GM20000 (cell line): ENCODE results near the gene EAPP.

ENCODE experiments used
- DNase-seq: peaks from one replicate; pipeline ENCODE4 v3.0.0; 2012; ENCODE audit warnings: low spot score
- CTCF ChIP-seq: IDR thresholded peaks from 2 replicates; pipeline ENCODE4 v1.5.1; 2012; ENCODE audit warnings: mild to moderate bottlenecking, control low read depth; ENCODE audit errors: extremely low read depth, missing control alignments

EAPP gene, protein sequence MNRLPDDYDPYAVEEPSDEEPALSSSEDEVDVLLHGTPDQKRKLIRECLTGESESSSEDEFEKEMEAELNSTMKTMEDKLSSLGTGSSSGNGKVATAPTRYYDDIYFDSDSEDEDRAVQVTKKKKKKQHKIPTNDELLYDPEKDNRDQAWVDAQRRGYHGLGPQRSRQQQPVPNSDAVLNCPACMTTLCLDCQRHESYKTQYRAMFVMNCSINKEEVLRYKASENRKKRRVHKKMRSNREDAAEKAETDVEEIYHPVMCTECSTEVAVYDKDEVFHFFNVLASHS

GRCh38 chr14:34539407-34540180 is at the start of gene EAPP:
Gene EAPP, minus strand, starts transcription at chr14:34539701. Its CDS starts 73 bp downstream, at chr14:34539628.
- no peak for TF ChIP-seq CTCF

DNA sequence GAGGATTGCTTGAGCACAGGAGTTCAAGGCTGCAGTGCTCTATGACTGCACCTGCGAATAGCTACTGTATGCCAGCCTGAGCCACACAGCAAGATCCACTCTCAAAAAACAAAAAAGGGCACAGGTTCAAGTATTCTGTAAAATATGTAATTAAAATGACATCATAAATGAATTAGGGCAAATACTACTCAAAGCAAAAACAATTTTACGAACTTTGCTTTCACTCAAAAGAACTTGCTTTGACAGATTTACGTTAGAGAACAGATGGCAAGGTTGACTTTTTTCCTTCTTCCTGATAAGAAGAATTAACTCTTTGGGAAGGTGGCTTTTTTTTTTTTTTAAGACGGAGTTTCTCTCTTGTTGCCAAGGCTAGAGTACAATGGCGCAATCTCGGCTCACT is 44.0 kb upstream of the EAPP start:
- no peak for DNase-seq
- no peak for TF ChIP-seq CTCF

More at GRCh38 chr14:34539407-34540180, at the start of gene EAPP:
- DNase-seq = peak; percentile 94

- DNase-seq = no peak
- no peak for TF ChIP-seq CTCF
These were observed 42.7 kb upstream of the EAPP start for GRCh38 chr14:34582117-34582680.

GRCh38 chr14:34580381-34580780 is 40.9 kb upstream of the EAPP start:
- TF ChIP-seq CTCF = no peak
- no peak for DNase-seq

DNA sequence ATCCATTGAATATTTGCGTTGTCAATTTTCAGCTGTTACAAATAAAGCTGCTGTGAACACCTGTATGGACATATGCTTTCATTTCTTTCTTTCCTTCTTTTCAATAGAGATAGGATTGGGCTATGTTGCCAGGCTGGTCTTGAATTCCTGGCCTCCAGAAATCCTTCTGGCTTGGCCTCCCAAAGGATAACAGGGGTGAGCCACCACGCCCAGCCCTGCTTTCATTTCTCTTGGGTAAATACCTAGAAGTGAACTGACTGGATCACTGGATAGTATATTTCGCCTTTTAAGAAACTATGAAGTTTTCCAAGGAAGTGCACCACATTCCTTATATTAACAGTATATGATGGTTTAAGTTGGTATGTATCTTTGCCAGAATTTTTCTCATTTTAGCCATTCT is 32.3 kb upstream of the EAPP start:
- no peak for TF ChIP-seq CTCF
- no peak for DNase-seq

DNA sequence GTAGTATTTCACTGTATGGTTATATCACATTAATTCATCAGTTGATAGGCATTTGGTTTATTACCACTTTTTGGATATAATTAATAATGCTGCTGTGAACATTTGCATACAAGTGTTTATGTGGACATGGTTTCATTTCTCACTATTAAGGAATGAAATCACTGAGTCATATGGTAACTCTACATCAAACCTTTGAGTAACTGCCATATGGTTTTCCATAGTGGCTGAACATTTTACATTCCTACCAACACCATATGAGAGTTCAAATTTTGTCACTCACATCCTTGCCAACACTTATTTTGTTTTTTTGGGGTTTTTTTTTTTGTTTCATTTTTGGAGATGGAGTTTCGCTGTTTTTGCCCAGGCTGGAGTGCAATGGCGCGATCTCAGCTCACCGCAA is 30.2 kb upstream of the EAPP start:
- DNase-seq = no peak
- TF ChIP-seq CTCF = no peak

- no peak for TF ChIP-seq CTCF
These were observed 29.3 kb upstream of the EAPP start for GRCh38 chr14:34568803-34569202.

More at GRCh38 chr14:34568803-34569202, 29.3 kb upstream of the EAPP start:
- no peak for DNase-seq
